HG02938 (cell line): ENCODE measurements around the gene CST7.

Experiments used
- ATAC-seq: cut with Tn5 transposase; IDR thresholded peaks from one replicate; pipeline ENCODE4 v1.9.1; 2021; ENCODE audit warnings: mild to moderate bottlenecking, moderate library complexity; ENCODE audit not compliant: unreplicated experiment

The CST7 gene

GRCh38 chr20:24963672-24964505 is 14.8 kb downstream of the CST7 start:
- no peak for ATAC-seq

- no peak for ATAC-seq
Observed at GRCh38 chr20:24964506-24964840, 15.4 kb downstream of the CST7 start.

- ATAC-seq: no peak
Observed at GRCh38 chr20:24965065-24965919, 16.2 kb downstream of the CST7 start.

GRCh38 chr20:24966317-24967012 is 17.4 kb downstream of the CST7 start:
- no peak for ATAC-seq

DNA sequence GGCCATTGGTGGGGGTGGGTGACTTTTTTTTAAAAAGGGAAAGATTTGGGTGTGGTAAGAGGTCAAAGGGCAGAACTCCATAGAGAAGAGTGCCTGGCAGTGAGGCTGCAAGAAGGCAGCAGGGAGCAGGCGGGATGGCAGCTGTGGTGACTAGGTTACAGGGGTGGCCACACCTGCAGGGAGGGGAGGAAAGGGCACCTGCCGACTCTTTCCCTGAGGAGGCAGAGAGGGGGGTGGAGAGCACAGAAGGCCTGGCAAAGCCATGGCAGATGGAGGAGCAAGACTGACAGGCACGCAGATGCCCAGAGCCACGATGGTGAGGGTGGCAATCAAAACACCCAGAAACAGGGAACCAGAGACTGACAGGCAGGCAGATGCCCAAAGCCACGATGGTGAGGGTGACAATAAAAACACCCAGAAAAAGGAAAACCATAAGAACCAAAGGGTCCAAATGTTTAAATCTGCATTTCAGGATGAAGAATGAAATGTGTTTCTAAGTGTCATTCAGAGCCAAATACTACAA is 19.3 kb downstream of the CST7 start:
- no peak for ATAC-seq

GRCh38 chr20:24969186-24970029 is 20.3 kb downstream of the CST7 start:
- no peak for ATAC-seq

GRCh38 chr20:24970030-24970553 is 21.0 kb downstream of the CST7 start:
- ATAC-seq: no peak

DNA sequence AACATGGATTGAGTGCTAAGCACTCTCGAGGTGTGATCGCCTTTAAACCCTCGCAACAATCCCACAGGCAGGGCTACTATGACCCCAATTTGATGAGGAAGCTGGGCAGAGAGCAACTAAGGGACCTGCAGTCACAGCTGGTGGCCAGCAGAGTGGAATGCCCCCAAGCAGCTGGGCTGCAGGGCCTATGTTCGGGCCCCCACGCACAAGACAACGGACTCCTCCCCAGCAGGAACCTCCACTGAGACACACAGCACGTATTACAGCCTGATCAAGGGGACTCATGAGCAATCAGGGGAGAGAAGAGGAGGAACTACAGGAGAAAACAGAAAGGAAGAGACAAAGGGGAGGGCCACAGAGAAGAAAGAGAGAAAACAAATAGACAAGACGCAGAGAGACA is 21.7 kb downstream of the CST7 start:
- no peak for ATAC-seq

- ATAC-seq: no peak
Observed at GRCh38 chr20:24971376-24972101, 22.5 kb downstream of the CST7 start.

DNA sequence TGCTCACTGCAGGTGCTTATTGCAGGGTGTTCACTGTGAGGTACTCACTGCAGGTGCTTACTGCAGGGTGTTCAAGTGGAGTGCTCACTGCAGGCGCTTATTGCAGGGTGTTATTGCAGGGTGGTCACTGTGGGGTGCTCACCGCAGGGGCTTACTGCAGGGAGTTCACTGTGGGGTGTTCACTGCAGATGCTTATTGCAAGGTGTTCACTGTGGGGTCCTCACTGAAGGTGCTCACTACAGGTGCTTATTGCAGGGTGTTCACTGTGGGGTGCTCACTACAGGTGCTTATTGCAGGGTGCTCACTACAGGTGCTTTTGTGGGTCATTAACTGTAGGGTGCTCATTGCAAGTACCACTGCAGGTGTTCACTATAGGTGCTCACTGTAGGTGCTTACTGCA is 23.3 kb downstream of the CST7 start:
- no peak for ATAC-seq

- ATAC-seq: no peak
Observed at GRCh38 chr20:24977336-24977735, 28.3 kb downstream of the CST7 start.

- no peak for ATAC-seq
Observed at GRCh38 chr20:24977797-24978196, 28.7 kb downstream of the CST7 start.

DNA sequence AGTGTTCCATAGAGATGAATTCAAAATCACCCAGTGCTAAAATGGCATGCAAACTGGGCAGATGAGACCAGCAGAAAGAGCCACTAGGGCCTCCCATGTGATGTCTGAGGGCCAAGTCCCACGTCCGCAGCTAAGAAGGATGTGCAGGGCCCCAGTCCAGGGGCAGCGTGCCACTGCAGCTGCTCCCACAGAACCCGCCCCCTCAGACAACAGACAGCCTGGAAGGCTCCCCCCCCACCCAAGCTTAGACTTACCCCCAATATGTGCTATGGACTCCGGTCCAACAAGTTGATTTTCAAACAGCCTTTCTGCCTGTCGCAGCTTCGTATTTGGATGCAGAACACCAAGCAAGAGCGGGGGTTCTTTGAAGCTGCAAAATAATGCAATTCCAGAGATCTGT is 29.4 kb downstream of the CST7 start:
- no peak for ATAC-seq

DNA sequence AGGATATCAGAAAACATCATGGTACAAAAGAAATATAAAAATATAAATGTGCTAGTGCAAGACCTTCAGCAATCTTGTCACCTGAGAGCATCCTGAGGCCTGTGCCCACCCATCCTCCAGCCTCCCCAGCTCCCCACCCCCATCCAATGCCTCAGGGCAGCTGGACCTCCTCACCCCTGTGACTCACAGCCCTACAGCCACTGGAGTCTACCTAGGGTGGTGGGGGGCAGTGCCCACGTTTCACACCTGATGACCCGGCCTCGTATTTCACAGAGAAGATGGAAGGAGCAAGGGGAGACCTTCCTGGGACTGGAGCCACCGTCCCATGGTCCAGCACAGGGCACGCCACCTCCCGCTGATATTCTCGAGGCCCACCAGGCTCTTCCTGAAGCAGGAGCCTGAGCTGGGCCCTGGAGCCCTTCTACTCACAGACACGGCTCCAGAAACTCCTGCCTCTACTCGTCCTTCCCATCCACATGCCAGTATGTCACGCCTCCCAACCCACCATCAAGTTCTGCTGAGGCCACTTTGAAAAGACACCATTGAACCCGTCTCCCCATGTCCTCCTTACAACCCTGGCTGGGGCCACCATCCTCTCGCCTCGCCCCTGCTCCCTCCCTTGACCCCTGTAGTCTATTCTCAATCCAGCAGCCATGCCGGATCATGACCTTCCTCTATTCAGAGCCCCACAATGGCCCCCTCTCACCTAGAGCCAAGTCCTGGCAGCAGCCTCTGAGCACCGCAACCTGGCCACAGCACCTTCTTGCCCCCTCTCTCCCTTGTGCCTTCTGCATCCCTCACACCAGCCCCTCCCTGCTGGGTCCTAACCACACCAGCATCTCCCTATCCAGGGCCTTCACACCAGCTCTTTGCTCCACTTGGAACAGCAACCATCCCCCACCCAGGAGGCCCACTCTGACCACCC is 30.2 kb downstream of the CST7 start:
- ATAC-seq: no peak

- no peak for ATAC-seq
Observed at GRCh38 chr20:24980291-24981053, 31.4 kb downstream of the CST7 start.

DNA sequence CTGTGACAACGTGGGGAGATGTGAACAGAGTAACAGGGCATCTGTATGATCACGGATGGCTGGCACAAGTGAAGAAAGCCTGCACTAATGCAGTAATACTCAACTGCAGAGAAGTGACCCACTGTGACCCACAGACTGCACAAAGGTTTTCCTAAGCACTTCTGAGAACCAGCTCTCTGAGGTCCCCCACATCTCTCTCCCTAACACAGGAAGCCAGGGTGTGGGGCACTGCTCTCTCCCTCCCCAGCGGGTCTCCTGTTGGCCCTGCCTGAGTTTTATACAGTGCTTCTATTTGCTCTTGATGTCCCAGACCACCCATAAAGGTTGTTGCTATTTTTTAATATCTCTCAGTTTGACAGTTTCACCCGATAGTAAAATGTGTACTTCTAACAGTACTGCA is 32.2 kb downstream of the CST7 start:
- no peak for ATAC-seq

- ATAC-seq: no peak
Observed at GRCh38 chr20:24981790-24982189, 32.7 kb downstream of the CST7 start.

DNA sequence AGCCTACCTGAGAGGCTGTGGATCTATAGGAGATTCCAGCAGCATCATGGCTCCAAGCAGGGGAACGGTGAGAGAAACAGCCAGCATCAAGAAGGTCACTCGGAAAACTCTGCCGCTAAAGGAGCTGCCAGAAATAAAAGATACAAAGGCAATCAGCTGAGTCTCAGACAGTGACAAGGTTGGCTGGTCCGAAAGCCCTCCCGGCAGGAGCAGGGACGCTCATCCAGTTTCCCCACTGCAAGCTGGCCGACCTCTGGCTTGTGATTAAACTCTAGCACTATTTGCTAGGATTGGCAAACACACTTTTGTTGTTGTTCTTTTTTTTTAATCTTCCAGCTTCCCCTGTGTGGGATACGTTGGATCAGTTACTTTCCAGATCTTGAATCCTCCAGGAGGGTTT is 34.8 kb downstream of the CST7 start:
- ATAC-seq: no peak
